HUES64 (cell line): ENCODE measurements around the gene ITGA5.
A peak's percentile ranks its signal among the peaks of the same experiment; 100 is the strongest.

Experiments used
- H3K27ac ChIP-seq: 2 replicates; pipeline ENCODE4 v1.7.0; 2013; ENCODE audit warnings: low read depth, low read length, inconsistent platforms
- H3K27me3 ChIP-seq: 2 replicates; pipeline ENCODE4 v1.6.1; 2013; ENCODE audit warnings: mild to moderate bottlenecking, low read length; ENCODE audit not compliant: insufficient read depth
- H3K36me3 ChIP-seq: 2 replicates; pipeline ENCODE4 v1.6.1; 2013; ENCODE audit warnings: mild to moderate bottlenecking, low read length; ENCODE audit not compliant: insufficient read depth
- H3K4me1 ChIP-seq: 2 replicates; pipeline ENCODE4 v1.6.1; 2013; ENCODE audit warnings: mild to moderate bottlenecking, low read length, moderate library complexity; ENCODE audit not compliant: insufficient read depth
- H3K4me3 ChIP-seq: 2 replicates; pipeline ENCODE4 v1.5.1; 2013; ENCODE audit warnings: mild to moderate bottlenecking, low read length, moderate library complexity
- H3K9ac ChIP-seq: 2 replicates; pipeline ENCODE4 v1.6.1; 2013; ENCODE audit warnings: mild to moderate bottlenecking, low read depth, low read length
- H3K9me3 ChIP-seq: 2 replicates; pipeline ENCODE4 v1.6.1; 2013; ENCODE audit warnings: low read depth, low read length; ENCODE audit not compliant: insufficient read depth
- WGBS: fragments of 150-250, 120-280 bp; methylation state at CpG from one replicate; pipeline ENCODE4 v1.1.7; 2013; ENCODE audit warnings: missing lambda C conversion rate; 5-methylcytosine and 5-hydroxymethylcytosine counted together

The ITGA5 gene

DNA sequence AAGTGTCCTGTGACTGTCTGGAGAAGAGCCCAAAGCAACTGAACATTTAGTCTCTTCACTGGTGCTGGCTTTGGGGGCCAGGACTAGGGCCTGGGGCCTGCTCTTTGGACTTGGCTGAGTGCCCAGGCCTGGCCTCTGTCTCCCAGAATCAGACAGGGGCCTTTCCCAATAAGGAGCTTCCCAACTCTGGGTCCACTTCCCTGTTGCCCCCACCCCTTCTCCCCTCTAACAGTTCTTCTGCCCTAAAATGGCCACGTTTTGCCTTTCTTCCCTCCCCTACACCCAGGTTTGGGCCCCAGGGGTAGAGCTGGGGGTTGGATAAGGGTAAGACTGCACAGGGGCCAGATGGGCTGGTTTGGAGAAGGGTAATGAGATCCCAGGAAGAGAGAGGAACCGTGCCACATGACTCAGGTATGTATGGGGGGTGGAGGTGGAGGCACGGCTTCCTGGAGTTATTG, 10.0 kb upstream of the ITGA5 start:
- H3K27ac ChIP-seq = no peak overlapping the region
- H3K9me3 ChIP-seq = no peaks in the 10 kb centered on the region
- peaks cover 33% of the 10 kb centered on the region for H3K4me1 ChIP-seq
- H3K4me3 ChIP-seq = no peak overlapping the region
- peaks cover 38% of the 10 kb centered on the region for H3K27me3 ChIP-seq
- 78% methylated on average over 1 of the region's 3 CpGs for WGBS
- H3K36me3 ChIP-seq = no peaks in the 10 kb centered on the region
- no peak overlapping the region for H3K9ac ChIP-seq

DNA sequence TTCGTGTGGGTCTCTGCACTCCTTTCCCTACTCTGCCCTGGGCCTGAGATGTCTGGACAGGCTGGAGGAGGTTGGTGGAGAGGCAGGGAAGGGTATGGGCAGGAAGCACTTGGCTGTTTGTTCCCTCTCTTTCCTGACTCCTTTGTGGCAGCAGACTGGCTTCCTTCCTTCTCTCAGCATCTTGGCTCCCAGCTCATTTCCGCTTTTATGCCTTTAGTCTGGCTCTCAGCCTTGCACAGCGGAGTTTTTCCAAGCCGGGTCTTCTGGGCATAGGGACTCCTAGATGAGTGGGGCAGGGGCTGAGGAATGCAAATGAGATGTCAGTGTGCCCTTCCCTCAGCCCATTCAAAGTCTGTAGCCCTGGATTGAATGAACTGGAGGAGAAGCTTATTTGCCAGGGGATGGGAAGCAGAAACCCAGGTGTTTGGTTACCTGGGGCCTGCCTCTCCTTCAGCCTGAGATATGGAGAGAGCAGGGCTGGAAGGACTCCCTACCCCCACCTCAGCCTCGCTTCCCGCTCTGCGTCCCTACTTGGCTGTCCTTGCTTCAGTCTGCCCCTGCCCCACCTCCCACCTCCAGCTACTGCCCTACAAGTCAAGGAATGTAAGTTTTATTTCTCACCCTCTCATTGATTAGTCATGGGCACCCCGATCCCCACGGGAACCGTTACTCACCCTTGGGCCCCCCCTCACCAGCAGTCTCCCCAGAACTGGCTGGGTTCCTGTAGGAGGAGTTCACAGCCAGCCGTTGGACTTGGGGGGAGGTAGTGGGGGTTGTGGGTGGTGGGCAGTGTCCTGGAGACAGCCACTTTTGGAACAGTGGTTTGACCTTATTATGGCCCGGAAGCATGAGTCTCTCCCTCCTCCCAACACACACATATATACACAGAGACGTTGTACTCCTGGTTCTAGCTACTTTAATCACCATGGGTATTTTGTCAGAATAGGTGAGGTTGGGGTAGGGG, 9.3 kb upstream of the ITGA5 start:
- Histone ChIP-seq H3K4me3 (no peak overlapping the region), H3K9ac (no peak overlapping the region), H3K27ac (no peak overlapping the region), H3K4me1 (peaks cover 33% of the 10 kb centered on the region), H3K9me3 (no peaks in the 10 kb centered on the region), H3K27me3 (peaks cover 35% of the 10 kb centered on the region), H3K36me3 (no peaks in the 10 kb centered on the region)
- 66% methylated on average over 13 of the region's 13 CpGs for WGBS

DNA sequence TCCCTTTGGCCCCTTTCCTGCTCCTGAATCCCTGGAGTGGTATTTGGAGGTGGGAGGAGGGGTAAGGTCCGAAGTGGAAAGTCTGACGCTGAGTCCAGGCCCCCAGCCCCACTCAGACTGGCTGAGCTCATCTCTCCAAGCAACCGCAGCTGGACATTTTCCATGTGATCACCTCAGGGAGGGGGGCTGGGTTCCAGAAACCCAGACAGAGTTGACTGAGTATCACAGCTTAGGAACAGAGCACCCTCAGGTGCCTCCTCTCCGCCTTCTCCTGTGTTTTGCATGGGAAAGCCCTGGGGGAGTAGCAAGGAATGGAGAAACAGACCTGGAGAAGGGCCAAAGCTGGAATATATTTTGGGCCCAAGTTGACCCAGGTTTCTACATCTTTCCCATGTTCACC, 8.0 kb upstream of the ITGA5 start:
- Histone ChIP-seq H3K27ac (no peak overlapping the region), H3K9me3 (no peaks in the 10 kb centered on the region), H3K4me1 (peaks cover 22% of the 10 kb centered on the region), H3K27me3 (peaks cover 31% of the 10 kb centered on the region), H3K36me3 (no peaks in the 10 kb centered on the region), H3K9ac (no peak overlapping the region), H3K4me3 (no peak overlapping the region)
- WGBS = 85% methylated on average over 4 of the region's 4 CpGs

DNA sequence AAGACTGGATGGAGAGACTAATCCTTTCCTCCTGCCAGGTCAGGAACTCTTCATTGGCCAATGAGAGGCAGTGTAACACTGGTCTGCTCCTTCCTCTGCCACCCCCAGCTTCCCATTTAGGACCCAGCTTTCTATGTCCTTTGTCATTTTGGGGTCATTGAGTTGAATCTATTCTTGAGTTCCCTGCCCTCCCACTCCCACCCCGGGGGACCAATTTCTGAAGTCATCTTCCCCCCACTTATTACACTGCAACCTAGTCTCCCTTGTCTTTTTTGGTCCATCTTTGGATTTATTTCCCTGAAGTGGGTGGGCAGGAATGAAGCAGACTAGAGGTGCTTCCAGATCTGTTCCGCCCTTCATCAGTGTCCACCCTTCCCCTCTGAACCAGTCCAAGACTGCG, 7.6 kb upstream of the ITGA5 start:
- Histone ChIP-seq H3K9ac (no peak overlapping the region), H3K4me3 (no peak overlapping the region), H3K36me3 (no peaks in the 10 kb centered on the region), H3K9me3 (no peaks in the 10 kb centered on the region), H3K4me1 (peaks cover 18% of the 10 kb centered on the region), H3K27me3 (peaks cover 36% of the 10 kb centered on the region), H3K27ac (no peak overlapping the region)
- WGBS = 94% methylated on average over 3 of the region's 3 CpGs

DNA sequence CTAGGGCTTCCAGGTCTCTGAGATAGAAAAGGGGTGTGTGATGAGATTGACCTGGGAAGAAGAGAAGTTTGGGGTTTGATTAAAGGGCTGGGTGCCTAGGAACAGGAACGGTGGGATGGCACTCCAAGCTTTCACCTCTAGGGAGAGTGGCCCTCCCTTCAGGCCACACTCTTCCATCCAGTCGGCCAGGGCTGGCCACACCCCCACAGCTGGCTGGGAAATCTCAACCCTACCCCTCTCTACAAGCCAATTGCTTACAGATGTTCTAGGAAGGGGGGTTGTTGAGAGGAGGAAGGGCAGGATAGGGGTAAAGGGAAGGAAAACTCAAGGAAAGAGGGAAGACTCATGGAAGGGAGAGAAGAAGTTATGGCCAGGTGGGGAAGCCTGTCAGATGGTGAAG, 6.6 kb upstream of the ITGA5 start:
- Histone ChIP-seq H3K27me3 (peaks cover 38% of the 10 kb centered on the region), H3K4me1 (peaks cover 21% of the 10 kb centered on the region), H3K9me3 (no peaks in the 10 kb centered on the region), H3K27ac (no peak overlapping the region), H3K4me3 (no peak overlapping the region), H3K9ac (no peak overlapping the region), H3K36me3 (no peaks in the 10 kb centered on the region)
- 27% methylated on average over 2 of the region's 2 CpGs for WGBS

DNA sequence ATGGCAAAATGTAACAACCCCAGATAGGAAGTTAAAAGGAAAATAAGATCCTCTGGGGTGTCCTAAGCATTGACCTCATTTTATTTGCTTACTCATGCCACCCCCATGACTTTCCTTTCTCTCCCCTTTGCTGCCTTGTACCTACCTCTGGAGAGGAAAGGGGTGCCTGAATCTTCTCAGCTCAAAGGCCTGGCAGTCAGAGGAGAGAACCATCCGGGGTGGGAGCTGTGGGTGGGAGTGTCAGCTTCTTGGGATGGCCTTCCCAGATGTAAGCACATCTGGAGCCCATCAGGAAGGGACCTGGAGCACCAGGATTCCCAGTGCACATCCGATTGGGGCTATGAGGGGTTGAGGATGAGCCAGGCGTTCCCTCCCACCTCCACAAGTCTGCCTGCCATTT, 5.2 kb upstream of the ITGA5 start:
- Histone ChIP-seq H3K27me3 (peaks cover 28% of the 10 kb centered on the region), H3K36me3 (no peaks in the 10 kb centered on the region), H3K4me1 (peaks cover 28% of the 10 kb centered on the region), H3K9me3 (no peaks in the 10 kb centered on the region), H3K9ac (no peak overlapping the region), H3K27ac (no peak overlapping the region), H3K4me3 (no peak overlapping the region)
- WGBS = 83% methylated on average over 2 of the region's 3 CpGs

DNA sequence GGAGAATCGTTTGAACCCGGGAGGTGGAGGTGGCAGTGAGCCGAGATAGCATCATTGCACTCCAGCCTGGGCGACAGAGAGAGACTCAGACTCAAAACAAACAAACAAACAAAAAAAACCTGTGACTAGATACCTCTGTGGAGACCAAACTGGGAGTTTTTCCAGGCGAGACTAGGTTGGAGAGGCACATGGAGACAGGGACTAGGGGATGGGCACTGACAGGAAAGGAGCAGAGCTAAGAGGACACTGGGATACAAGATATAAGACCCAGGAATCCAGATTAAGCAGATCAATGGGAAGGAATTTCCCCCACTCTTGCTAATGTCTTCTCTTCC, 4.7 kb upstream of the ITGA5 start:
- Histone ChIP-seq H3K9me3 (no peaks in the 10 kb centered on the region), H3K4me3 (no peak overlapping the region), H3K4me1 (peaks cover 24% of the 10 kb centered on the region), H3K36me3 (no peaks in the 10 kb centered on the region), H3K27ac (no peak overlapping the region), H3K27me3 (peaks cover 28% of the 10 kb centered on the region), H3K9ac (no peak overlapping the region)
- 86% methylated on average over 5 of the region's 5 CpGs for WGBS

DNA sequence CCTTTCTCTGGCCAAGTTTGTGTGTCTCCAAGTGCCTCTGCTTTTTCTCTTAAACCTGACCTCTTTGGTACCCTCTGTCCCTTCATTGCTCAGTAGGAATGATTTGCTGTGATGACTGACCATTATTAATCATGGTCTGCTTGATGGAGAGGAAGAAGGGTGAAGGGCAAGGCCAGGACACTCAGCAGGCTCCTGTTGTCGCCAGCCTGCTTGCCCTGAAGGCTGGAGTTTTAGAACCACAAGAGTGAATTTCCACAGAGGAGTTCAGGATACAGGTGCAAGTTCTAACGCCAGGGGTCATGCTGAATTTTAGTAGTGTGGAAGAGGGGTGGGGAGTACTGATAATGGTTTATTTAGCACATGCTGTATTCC, 2.8 kb upstream of the ITGA5 start:
- Histone ChIP-seq H3K27ac (no peak overlapping the region), H3K27me3 (peaks cover 33% of the 10 kb centered on the region), H3K9me3 (no peaks in the 10 kb centered on the region), H3K4me3 (no peak overlapping the region), H3K36me3 (no peaks in the 10 kb centered on the region), H3K4me1 (peaks cover 24% of the 10 kb centered on the region), H3K9ac (no peak overlapping the region)
- WGBS = 83% methylated on average over 2 of the region's 2 CpGs

DNA sequence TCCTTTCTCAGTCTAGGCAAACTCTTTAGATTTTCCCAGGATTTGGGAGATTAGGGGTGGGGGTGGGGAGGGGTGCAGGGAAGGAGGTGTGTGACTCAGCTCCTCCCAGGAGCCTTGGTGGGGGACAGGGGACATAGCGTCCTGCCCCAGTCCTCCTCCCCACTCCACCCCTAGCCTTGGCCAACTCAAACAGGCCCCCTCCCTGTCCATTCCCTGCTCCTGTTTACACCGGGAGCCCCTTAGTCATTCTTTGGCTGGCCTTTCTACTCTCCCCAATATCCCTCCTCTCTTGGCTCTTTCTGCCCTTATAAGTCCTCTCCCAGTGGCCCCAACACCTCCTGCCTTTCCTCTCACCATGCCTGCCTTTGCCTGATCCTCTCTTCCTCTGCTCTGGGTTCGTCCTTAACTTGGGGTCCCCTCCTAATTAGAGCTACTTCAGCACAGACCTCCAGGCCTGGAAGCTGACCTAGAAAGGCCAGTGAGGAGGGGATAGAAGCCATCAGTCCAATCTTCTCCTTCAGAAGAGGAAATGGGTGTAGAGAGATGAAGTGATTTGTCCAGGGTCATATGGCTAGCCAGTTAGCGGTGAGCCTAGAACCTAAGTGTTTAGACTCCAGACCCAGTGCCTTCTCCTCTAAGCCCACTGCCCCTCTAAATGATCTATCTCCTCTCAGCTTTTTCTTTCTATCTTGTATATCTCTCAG, 2.3 kb upstream of the ITGA5 start:
- peak overlapping the region; percentile 63 for H3K27ac ChIP-seq
- H3K4me1 ChIP-seq = peaks cover 28% of the 10 kb centered on the region
- H3K4me3 ChIP-seq = no peak overlapping the region
- 67% methylated on average over 4 of the region's 4 CpGs for WGBS
- 0 out of 2 replicates have a peak overlapping the region, but pooled peaks have one; percentile 38 for H3K9ac ChIP-seq
- no peaks in the 10 kb centered on the region for H3K36me3 ChIP-seq
- no peaks in the 10 kb centered on the region for H3K9me3 ChIP-seq
- H3K27me3 ChIP-seq = peaks cover 33% of the 10 kb centered on the region

DNA sequence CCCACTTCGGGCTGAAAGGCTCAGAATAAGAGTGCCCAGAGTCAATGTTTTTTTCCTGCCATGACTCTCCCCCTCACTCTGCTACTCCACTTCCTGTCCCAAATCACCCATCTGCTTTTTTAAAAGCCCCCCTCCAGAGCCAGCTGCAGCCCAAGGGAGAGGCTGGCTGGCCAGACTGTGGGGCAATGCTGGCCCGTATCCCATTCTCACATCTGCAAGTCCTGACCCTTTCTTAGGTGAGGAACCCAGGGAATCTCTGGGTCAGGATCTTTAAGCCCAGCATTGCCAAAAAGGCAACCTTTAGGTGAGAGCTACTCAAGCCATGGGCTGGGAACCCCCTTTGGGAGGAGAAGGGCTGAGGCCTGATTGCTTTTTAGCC, 1.7 kb upstream of the ITGA5 start:
- H3K27me3 ChIP-seq = peaks cover 27% of the 10 kb centered on the region
- 0 out of 2 replicates have a peak overlapping the region, but pooled peaks have one; percentile 38 for H3K9ac ChIP-seq
- H3K4me3 ChIP-seq = peak overlapping the region; percentile 12
- H3K4me1 ChIP-seq = peaks cover 28% of the 10 kb centered on the region
- no peaks in the 10 kb centered on the region for H3K36me3 ChIP-seq
- H3K27ac ChIP-seq = peak overlapping the region; percentile 63
- H3K9me3 ChIP-seq = no peaks in the 10 kb centered on the region
- 25% methylated on average over 2 of the region's 2 CpGs for WGBS

DNA sequence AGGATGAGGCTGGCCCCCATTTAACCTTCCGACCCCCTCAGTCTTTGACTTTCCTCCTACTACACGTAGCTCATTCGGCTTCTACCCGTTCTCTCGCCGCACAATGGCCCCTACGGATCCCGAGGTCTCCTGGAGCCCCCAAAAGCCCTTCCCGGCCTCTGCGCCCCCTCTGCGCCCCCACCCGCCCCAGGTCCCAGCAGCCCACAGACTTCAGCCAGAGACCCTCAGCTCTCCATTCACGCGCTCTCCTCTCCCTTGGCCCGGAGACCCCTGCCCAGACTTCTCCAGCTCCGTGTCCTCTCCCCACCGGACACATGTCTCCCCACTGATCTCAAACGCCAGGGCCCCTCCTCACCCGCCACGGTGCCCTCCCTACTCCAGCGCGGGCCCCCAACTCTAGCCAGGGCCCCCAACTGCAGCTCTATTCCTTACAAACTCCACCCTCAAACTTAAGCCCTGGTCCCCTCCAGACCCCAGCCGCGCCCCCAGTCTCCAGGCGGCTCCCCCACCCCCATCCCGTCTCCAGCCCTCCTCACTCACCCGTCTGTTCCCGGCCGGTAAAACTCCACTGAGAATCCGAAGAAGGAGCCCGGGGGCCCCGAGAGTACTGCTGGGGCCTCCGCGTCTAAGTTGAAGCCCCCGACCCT, 502 bp downstream of the ITGA5 start:
- peak overlapping the region; percentile 86 for H3K4me3 ChIP-seq
- peaks cover 28% of the 10 kb centered on the region for H3K4me1 ChIP-seq

More for the DNA sequence above, 502 bp downstream of the ITGA5 start:
- peak overlapping the region; percentile 61 for H3K27ac ChIP-seq
- H3K9me3 ChIP-seq = no peaks in the 10 kb centered on the region
- under 1% methylated on average over 35 of the region's 35 CpGs for WGBS
- H3K9ac ChIP-seq = peak overlapping the region; percentile 66
- peaks cover 23% of the 10 kb centered on the region for H3K27me3 ChIP-seq
- no peaks in the 10 kb centered on the region for H3K36me3 ChIP-seq
